Camera-type eye (tissue), 1 donor: ENCODE results near the gene TMEM59L. TPM values are rescaled to one million over a fixed set of nuclear protein-coding genes. Genes with fewer than 3 reads are reported as not detected.

ENCODE experiments used
- total RNA-seq: library from RNA; depleted of rRNA; stranded (reverse); fragments of >200 nt; gene quantifications from one replicate; pipeline ENCODE4 v1.2.3, GENCODE V29; 2014

Gene TMEM59L
- 22.3 TPM for total RNA-seq

DNA sequence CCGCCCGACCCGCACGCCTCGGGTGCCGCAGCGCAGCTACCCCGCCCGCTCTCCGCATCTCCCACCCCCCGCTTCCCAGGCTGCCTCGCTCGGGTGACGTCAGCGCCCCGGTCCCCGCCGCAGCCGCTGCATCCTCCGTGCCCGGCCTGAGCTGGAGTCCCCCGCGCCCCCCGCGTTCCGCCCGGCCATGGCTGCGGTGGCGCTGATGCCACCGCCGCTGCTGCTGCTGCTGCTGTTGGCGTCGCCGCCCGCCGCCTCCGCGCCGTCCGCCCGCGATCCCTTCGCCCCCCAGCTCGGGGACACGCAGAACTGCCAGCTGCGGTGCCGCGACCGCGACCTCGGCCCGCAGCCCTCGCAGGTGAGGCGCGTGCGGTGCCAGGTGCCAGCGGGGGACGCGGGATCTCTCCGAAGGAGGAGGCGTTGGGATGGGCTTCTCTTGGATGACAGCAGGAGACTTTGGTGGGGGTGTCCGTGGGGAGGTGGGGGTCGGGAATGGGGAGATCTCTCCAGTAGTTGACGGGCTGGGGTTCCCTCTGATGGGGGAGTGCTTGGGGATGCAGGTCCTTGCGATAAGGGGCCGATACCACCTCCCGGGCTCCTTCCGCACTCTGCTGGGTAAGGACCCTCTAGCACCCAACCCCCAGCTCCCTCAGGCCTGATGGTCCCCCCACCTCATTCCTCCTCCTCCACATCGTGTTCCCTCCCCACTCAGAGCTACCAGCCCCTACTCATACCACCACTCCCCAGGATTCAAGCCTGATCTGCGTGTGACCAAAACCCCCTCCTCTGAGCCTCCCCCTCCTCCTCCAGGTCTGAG, at the start of gene TMEM59L:
Gene TMEM59L, plus strand, starts transcription at position 99 of the 817 bp plus-strand sequence. Its CDS starts 89 bp downstream, at position 188.

GRCh38 chr19:18571564-18572344, 40.9 kb upstream of the TMEM59L start, which contains the start of gene UBA52:
Gene UBA52 (plus strand): TSS chr19:18571857. CDS start chr19:18573301, 1,444 bp downstream.

GRCh38 chr19:18588611-18589379, 23.9 kb upstream of the TMEM59L start, which contains the start of gene REX1BD:
Gene REX1BD (plus strand): TSS chr19:18588798. CDS start chr19:18588802, 4 bp downstream.

GRCh38 chr19:18606281-18607225, 6.1 kb upstream of the TMEM59L start, which contains the start of gene CRLF1:
Gene CRLF1 (minus strand): TSS chr19:18606799. CDS start chr19:18606656, 143 bp downstream.

DNA sequence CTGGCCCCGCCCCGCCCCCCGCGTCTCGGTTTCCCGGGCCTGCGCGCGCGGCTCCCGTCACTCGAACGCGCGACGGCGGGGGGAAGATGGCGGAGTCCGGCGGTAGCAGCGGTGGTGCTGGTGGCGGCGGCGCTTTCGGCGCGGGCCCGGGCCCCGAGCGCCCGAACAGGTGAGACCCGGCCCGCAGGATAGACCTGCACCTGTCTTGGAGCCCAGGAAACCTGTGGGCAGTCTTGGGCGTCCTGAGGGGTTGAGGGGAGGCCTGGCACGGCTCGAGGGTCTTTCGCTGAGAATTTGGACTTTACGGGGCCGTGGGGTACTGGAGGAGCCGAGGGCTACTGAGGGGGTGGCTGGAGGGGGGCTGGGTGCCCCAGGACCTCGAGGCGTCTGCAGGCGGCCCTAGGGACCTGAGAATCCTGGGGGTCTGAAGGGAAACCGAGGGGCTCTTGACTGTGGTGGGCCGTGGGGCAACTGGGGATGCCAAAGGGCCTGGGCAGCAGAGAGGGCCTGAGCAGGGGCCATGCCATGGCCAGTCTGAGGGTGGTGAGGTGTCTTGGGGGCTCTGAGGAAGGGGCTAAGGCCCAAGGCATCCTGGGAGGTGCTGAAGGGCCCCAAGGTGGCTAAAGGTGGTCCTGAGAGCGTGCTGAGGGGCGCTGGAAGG, 24.4 kb downstream of the TMEM59L start, which contains the start of gene KLHL26:
Gene KLHL26, plus strand, starts transcription at position 60 of the 661 bp plus-strand sequence. Its CDS starts 27 bp downstream, at position 87.

Other genes with a start within 250 kb of the TMEM59L start
- gene GDF15, start 226.7 kb upstream of the TMEM59L start, total RNA-seq, result 8.2 TPM
- gene LRRC25, start 215.2 kb upstream of the TMEM59L start, total RNA-seq, result 2.0 TPM
- gene SSBP4, start 193.5 kb upstream of the TMEM59L start, total RNA-seq, result 49.9 TPM
- 75.6 TPM for gene ISYNA1, start 174.7 kb upstream of the TMEM59L start, total RNA-seq
- 12.5 TPM for gene ELL, start 90.8 kb upstream of the TMEM59L start, total RNA-seq
- 166 TPM for gene FKBP8, start 69.3 kb upstream of the TMEM59L start, total RNA-seq
- 42.3 TPM for gene KXD1, start 55.0 kb upstream of the TMEM59L start, total RNA-seq
- gene UBA52, start 41.0 kb upstream of the TMEM59L start, total RNA-seq, result 388 TPM
- gene REX1BD, start 24.1 kb upstream of the TMEM59L start, total RNA-seq, result 46.2 TPM
- 13.3 TPM for gene CRLF1, start 6.1 kb upstream of the TMEM59L start, total RNA-seq
- 18.0 TPM for gene KLHL26, start 24.2 kb downstream of the TMEM59L start, total RNA-seq
- gene CRTC1, start 70.8 kb downstream of the TMEM59L start, total RNA-seq, result 13.9 TPM
- 0.60 TPM for gene COMP, start 178.4 kb downstream of the TMEM59L start, total RNA-seq
- 119 TPM for gene UPF1, start 219.1 kb downstream of the TMEM59L start, total RNA-seq